Cardiac muscle cell (in vitro differentiated cells and primary cell): ENCODE data around the gene GSTA4. TPM values are rescaled to one million over a fixed set of nuclear protein-coding genes. Genes with fewer than 3 reads are reported as not detected.
A peak's percentile ranks its signal among the peaks of the same experiment; 100 is the strongest.

ENCODE experiments used
- DNase-seq, 2 donors: peaks; one replicate each; pipeline versions ENCODE4 v3.0.0 to v3.0.0-alpha.2; 2010 to 2017; ENCODE audit warnings: low read depth in 1 of 2, low spot score in 1 of 2
- H3K27ac ChIP-seq: fragments of 200-600 bp; sonication (generic); 2 replicates; pipeline ENCODE4 v1.5.1; 2016
- H3K27me3 ChIP-seq: fragments of 200-600 bp; sonication (generic); 2 replicates; pipeline ENCODE4 v1.6.0; 2016; ENCODE audit warnings: control low read depth
- H3K36me3 ChIP-seq: fragments of 200-600 bp; sonication (generic); 2 replicates; pipeline ENCODE4 v1.5.1; 2016; ENCODE audit warnings: control low read depth
- H3K4me1 ChIP-seq: fragments of 200-600 bp; sonication (generic); 2 replicates; pipeline ENCODE4 v1.8.1; 2017; ENCODE audit warnings: low read depth, mild to moderate bottlenecking, mixed run types
- H3K4me3 ChIP-seq: fragments of 200-600 bp; sonication (generic); 2 replicates; pipeline ENCODE4 v1.5.1; 2016; ENCODE audit warnings: mild to moderate bottlenecking
- H3K9me3 ChIP-seq: fragments of 200-600 bp; sonication (generic); 2 replicates; pipeline ENCODE4 v1.5.1; 2017; ENCODE audit warnings: low read depth, mild to moderate bottlenecking, control low read depth
- polyA plus RNA-seq: library from polyadenylated mRNA; unstranded; fragments of >200 nt; fragmentation: Nextera tagmentation; extraction: Ambion mirVana; gene quantifications from 2 replicates; pipeline ENCODE4 v1.2.1, GENCODE V29; 2016
- total RNA-seq: library from RNA; depleted of rRNA; stranded (reverse); fragments of >200 nt; gene quantifications from 2 replicates; pipeline ENCODE4 v1.2.3, GENCODE V29; 2016
- TF ChIP-seq, protein P1 (sequence below): IDR thresholded peaks from 2 replicates; pipeline ENCODE4 v1.5.1; 2012; ENCODE audit warnings: low read depth, mild to moderate bottlenecking, low read length

Gene GSTA4
- total and polyA plus RNA-seq, 2 experiments from 2014 or later = 64.5 to 91.1 TPM

DNA sequence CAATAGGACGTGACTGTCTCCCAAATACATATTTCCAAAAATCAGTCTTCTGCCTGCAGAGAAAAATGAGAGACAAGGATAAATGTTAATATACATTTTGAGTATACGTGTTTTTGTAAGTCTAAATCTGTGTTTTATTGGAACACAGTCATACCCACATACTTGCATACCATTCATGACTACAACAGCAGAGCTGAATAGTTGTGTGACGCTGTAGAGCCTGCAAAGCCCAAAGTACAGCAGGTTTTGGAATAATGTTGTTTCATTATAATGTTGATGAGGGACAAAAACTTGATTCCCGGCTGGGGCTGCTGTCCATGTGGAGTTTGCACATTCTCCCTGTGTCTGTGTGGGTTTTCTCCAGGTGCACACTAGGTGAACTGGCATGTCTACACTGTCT is 46.3 kb upstream of the GSTA4 start:
- peaks cover 12% of the 10 kb centered on the region for H3K36me3 ChIP-seq
- H3K9me3 ChIP-seq = no peaks in the 10 kb centered on the region
- H3K27ac ChIP-seq = no peak overlapping the region
- no peaks in the 10 kb centered on the region for H3K27me3 ChIP-seq
- DNase-seq = peak in 1 of 2 donors; percentile 41
- peaks cover 23% of the 10 kb centered on the region for H3K4me1 ChIP-seq
- TF ChIP-seq, protein P1, sequence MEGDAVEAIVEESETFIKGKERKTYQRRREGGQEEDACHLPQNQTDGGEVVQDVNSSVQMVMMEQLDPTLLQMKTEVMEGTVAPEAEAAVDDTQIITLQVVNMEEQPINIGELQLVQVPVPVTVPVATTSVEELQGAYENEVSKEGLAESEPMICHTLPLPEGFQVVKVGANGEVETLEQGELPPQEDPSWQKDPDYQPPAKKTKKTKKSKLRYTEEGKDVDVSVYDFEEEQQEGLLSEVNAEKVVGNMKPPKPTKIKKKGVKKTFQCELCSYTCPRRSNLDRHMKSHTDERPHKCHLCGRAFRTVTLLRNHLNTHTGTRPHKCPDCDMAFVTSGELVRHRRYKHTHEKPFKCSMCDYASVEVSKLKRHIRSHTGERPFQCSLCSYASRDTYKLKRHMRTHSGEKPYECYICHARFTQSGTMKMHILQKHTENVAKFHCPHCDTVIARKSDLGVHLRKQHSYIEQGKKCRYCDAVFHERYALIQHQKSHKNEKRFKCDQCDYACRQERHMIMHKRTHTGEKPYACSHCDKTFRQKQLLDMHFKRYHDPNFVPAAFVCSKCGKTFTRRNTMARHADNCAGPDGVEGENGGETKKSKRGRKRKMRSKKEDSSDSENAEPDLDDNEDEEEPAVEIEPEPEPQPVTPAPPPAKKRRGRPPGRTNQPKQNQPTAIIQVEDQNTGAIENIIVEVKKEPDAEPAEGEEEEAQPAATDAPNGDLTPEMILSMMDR = no peak
- H3K4me3 ChIP-seq = no peak overlapping the region

DNA sequence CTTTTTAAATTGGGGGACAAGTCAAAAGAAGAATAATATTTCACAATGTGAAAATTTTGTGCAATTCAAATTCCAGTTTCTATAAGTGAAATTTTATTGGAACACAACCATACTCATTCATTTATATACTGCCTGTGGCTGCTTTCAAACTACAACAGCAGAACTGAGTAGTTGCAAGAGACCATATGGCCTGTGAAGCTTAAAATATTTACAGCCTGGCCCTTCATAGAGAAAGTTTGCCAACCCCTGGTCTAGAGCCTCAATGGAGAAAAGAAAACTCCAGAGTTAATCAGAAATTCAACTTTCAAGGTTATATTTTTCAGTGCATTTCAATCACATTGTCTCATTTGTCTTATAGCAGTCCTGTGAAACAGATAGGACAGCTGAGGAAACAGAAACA is 43.5 kb upstream of the GSTA4 start:
- DNase-seq = no peak
- H3K4me3 ChIP-seq = no peak overlapping the region
- H3K9me3 ChIP-seq = no peaks in the 10 kb centered on the region
- H3K27me3 ChIP-seq = no peaks in the 10 kb centered on the region
- peaks cover 12% of the 10 kb centered on the region for H3K36me3 ChIP-seq
- H3K4me1 ChIP-seq = peaks cover 17% of the 10 kb centered on the region
- TF ChIP-seq, protein P1 = no peak
- H3K27ac ChIP-seq = no peak overlapping the region

DNA sequence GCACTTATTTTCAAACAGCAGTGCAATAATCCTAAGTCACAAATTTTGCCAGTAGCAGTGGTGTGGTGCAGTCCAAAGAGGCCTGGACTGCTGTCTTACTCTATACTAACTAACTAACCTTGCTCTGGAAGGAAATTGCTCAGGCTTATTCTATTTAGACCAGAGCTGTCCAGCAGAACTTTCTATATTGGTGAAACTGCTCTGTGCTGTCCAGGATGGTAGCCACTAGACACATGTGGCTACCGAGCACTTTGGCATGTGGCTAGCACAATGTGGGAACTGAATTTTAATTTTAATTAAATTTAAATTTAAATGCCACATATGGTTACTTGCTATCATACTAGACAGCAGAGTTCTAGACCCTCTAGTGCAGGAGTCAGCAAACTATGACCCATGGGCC is 43.1 kb upstream of the GSTA4 start:
- H3K27ac ChIP-seq = no peak overlapping the region
- peaks cover 12% of the 10 kb centered on the region for H3K36me3 ChIP-seq
- no peaks in the 10 kb centered on the region for H3K9me3 ChIP-seq
- TF ChIP-seq, protein P1 = no peak
- no peak for DNase-seq
- no peak overlapping the region for H3K4me3 ChIP-seq
- no peaks in the 10 kb centered on the region for H3K27me3 ChIP-seq
- peaks cover 17% of the 10 kb centered on the region for H3K4me1 ChIP-seq

DNA sequence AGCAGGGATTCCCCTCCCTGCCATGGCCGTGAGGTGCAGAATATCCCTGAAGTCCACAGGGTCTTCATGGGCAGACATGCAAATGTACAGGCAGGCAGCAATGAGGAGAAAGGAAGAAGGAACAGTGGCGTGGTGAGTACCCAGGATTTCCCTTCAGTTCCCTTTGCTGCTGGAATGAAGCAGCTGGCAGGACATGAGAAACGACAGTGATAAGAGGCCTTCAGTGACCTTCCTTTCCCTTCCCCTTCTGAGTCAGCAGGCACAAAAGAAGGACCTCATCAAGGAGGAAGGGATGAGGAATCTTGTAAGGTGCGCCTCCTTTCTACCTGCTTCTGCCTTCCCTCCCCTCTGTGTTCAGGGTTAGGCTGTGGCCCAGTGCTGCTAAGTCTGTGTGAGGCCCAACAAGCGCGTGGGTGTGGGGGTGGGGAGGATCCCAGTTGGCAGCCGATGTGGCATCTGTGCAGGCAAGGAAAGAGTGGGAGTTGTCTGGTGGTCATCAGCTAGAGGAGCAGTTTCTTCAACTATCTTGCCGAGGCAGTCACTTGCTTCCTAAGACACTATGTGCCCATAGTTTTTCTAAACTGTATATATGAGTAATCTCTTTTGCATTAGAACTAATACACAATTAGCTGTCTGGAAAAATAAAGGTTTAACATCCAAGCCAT is 40.6 kb upstream of the GSTA4 start:
- DNase-seq = peak in 1 of 2 donors; percentile 40
- no peaks in the 10 kb centered on the region for H3K27me3 ChIP-seq
- TF ChIP-seq, protein P1 = no peak
- no peak overlapping the region for H3K27ac ChIP-seq
- H3K4me1 ChIP-seq = peaks cover 16% of the 10 kb centered on the region
- peaks cover 14% of the 10 kb centered on the region for H3K36me3 ChIP-seq
- H3K4me3 ChIP-seq = no peak overlapping the region
- H3K9me3 ChIP-seq = no peaks in the 10 kb centered on the region

DNA sequence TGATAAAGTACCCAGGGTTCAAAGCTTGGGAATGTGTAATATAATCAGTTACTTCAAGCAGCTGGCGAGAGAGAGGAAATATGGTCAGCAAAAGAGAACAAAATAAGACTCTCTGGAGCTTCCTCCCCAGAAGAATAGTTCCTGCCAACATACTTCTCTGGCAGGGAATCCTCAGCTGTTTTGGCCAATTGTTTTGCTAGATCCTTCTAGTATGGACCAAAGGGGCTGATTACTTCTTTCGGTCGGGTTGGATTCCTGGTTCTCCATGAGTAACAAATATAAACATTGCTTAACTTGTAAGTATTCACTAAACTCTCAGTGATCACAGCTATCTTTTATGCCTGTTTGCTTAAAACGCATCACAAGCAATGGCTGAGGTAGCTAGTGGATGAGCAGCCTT is 38.7 kb upstream of the GSTA4 start:
- Histone ChIP-seq H3K27me3 (no peaks in the 10 kb centered on the region), H3K9me3 (no peaks in the 10 kb centered on the region), H3K4me1 (peaks cover 16% of the 10 kb centered on the region), H3K27ac (no peak overlapping the region), H3K36me3 (peaks cover 9% of the 10 kb centered on the region), H3K4me3 (no peak overlapping the region)
- TF ChIP-seq, protein P1 = no peak
- peak in 1 of 2 donors; percentile 88 for DNase-seq

DNA sequence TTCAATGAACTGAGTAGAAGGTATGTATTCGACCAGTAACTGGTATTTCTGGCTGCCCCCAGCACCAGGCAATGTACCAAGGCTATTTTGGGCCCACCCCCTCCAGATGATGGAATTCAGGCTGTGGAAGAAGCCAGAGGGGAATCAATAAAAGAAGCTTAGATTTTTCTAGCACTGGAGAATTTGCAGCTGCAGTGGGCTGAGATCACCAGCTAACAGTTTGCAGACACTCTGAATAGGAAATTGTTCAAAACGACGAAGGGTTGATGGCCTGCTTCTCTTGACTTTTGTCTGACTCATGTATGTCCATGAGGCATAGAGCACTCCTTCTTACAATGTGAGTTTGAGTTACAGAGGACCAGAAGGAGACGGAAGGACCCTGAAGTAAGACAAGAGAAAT is 37.8 kb upstream of the GSTA4 start:
- DNase-seq = no peak
- Histone ChIP-seq H3K9me3 (no peaks in the 10 kb centered on the region), H3K27me3 (no peaks in the 10 kb centered on the region), H3K4me1 (peaks cover 16% of the 10 kb centered on the region), H3K27ac (peak overlapping the region; percentile 36), H3K4me3 (no peak overlapping the region), H3K36me3 (peaks cover 9% of the 10 kb centered on the region)
- TF ChIP-seq, protein P1 = no peak
